Measurements from ENCODE around the gene MLKL. TPM values are rescaled to one million over a fixed set of nuclear protein-coding genes. Genes with fewer than 3 reads are reported as not detected.
"Not testable (repeated sequence)": the region's sequence is repeated elsewhere in the genome, so short reads cannot be mapped to it uniquely, and the experiment has no call there.

MLKL gene
- total RNA-seq, 1 experiment from 2014 or later = 9.7 TPM

- Mint-ChIP-seq H3K9me3 (ENCODE audit: unreplicated experiment) (no peaks in the 10 kb centered on the region), H3K4me3 (ENCODE audit: unreplicated experiment) (no peak overlapping the region), H3K27ac (ENCODE audit: unreplicated experiment) (no peak overlapping the region), H3K36me3 (ENCODE audit: insufficient read depth, unreplicated experiment) (peaks cover 5% of the 10 kb centered on the region), H3K27me3 (ENCODE audit: insufficient read depth, unreplicated experiment) (no peaks in the 10 kb centered on the region), H3K4me1 (ENCODE audit: low read depth, unreplicated experiment) (peaks cover 7% of the 10 kb centered on the region)
- no peak overlapping the region for H3K4me3 ChIP-seq (ENCODE audit: low read depth, low read length)
- intact Hi-C loops (cut with micrococcal nuclease; ENCODE audit: unreplicated experiment) = no loop called here
- CTCF ChIA-PET = no interaction called here
- no peaks in the 10 kb centered on the region for H3K27me3 ChIP-seq (replicated peaks; ENCODE audit: control insufficient read depth, insufficient read depth, low read length)
- no peaks in the 10 kb centered on the region for H3K36me3 ChIP-seq (ENCODE audit: control insufficient read depth, insufficient read depth, low read length)
- TF ChIP-seq CTCF (IDR thresholded peaks at IDR 0.05; ENCODE audit: insufficient read depth in 1 of 2, low read depth in 1 of 2, low read length in 1 of 2, severe bottlenecking in 1 of 2, unreplicated experiment in 1 of 2) = no peak
- H3K4me1 ChIP-seq = 0 out of 2 replicates have a peak, but pooled peaks cover 3% of the 10 kb centered on the region
- no peak for DNase-seq
- POLR2A ChIA-PET = interaction anchor here (0.6 kb wide), 1 partner anchor 13 kb away, joined by 14 read pairs; the partner anchor contains the start of gene RFWD3
- no peaks in the 10 kb centered on the region for H3K9me3 ChIP-seq
- no TSS peak for BruUV-seq (replicated peaks)
Measured at GRCh38 chr16:74679983-74680382, 20.7 kb downstream of the MLKL start.

- Mint-ChIP-seq H3K27me3 (ENCODE audit: insufficient read depth, unreplicated experiment) (no peaks in the 10 kb centered on the region), H3K9me3 (ENCODE audit: unreplicated experiment) (no peaks in the 10 kb centered on the region), H3K27ac (ENCODE audit: unreplicated experiment) (no peak overlapping the region), H3K36me3 (ENCODE audit: insufficient read depth, unreplicated experiment) (no peaks in the 10 kb centered on the region), H3K4me3 (ENCODE audit: unreplicated experiment) (no peak overlapping the region), H3K4me1 (ENCODE audit: low read depth, unreplicated experiment) (peaks cover 7% of the 10 kb centered on the region)
- no peaks in the 10 kb centered on the region for H3K27me3 ChIP-seq (replicated peaks; ENCODE audit: control insufficient read depth, insufficient read depth, low read length)
- H3K4me1 ChIP-seq = 0 out of 2 replicates have a peak, but pooled peaks cover 3% of the 10 kb centered on the region
- intact Hi-C loops (cut with micrococcal nuclease; ENCODE audit: unreplicated experiment) = no loop called here
- H3K9me3 ChIP-seq = no peaks in the 10 kb centered on the region
- DNase-seq = no peak
- POLR2A ChIA-PET = no interaction called here
- no peak for TF ChIP-seq CTCF (IDR thresholded peaks at IDR 0.05; ENCODE audit: insufficient read depth in 1 of 2, low read depth in 1 of 2, low read length in 1 of 2, severe bottlenecking in 1 of 2, unreplicated experiment in 1 of 2)
- H3K36me3 ChIP-seq (ENCODE audit: control insufficient read depth, insufficient read depth, low read length) = no peaks in the 10 kb centered on the region
- BruUV-seq (replicated peaks) = no TSS peak
- CTCF ChIA-PET = no interaction called here
- no peak overlapping the region for H3K4me3 ChIP-seq (ENCODE audit: low read depth, low read length)
Measured at GRCh38 chr16:74677868-74678267, 22.8 kb downstream of the MLKL start.

GRCh38 chr16:74673876-74674275 is 26.8 kb downstream of the MLKL start:
- no peaks in the 10 kb centered on the region for H3K27me3 Mint-ChIP-seq (ENCODE audit: insufficient read depth, unreplicated experiment)
- H3K36me3 Mint-ChIP-seq (ENCODE audit: insufficient read depth, unreplicated experiment) = no peaks in the 10 kb centered on the region
- no peaks in the 10 kb centered on the region for H3K4me1 Mint-ChIP-seq (ENCODE audit: low read depth, unreplicated experiment)
- H3K4me3 ChIP-seq (ENCODE audit: low read depth, low read length) = no peak overlapping the region
- DNase-seq = no peak
- no TSS peak for BruUV-seq (replicated peaks)
- no peaks in the 10 kb centered on the region for H3K36me3 ChIP-seq (ENCODE audit: control insufficient read depth, insufficient read depth, low read length)
- no peaks in the 10 kb centered on the region for H3K9me3 Mint-ChIP-seq (ENCODE audit: unreplicated experiment)
- no peaks in the 10 kb centered on the region for H3K9me3 ChIP-seq
- no peak overlapping the region for H3K4me3 Mint-ChIP-seq (ENCODE audit: unreplicated experiment)
- TF ChIP-seq CTCF (IDR thresholded peaks at IDR 0.05; ENCODE audit: insufficient read depth in 1 of 2, low read depth in 1 of 2, low read length in 1 of 2, severe bottlenecking in 1 of 2, unreplicated experiment in 1 of 2) = no peak
- ChIA-PET CTCF (no interaction called here), POLR2A (no interaction called here)
- no peaks in the 10 kb centered on the region for H3K27me3 ChIP-seq (replicated peaks; ENCODE audit: control insufficient read depth, insufficient read depth, low read length)
- H3K27ac Mint-ChIP-seq (ENCODE audit: unreplicated experiment) = no peak overlapping the region
- intact Hi-C loops (cut with micrococcal nuclease; ENCODE audit: unreplicated experiment) = no loop called here
- no peaks in the 10 kb centered on the region for H3K4me1 ChIP-seq

GRCh38 chr16:74668877-74669276 is 31.8 kb downstream of the MLKL start:
- H3K9me3 ChIP-seq; BruUV-seq (replicated peaks); H3K4me1 ChIP-seq; H3K27me3 Mint-ChIP-seq (ENCODE audit: insufficient read depth, unreplicated experiment); DNase-seq; H3K4me3 ChIP-seq (ENCODE audit: low read depth, low read length); POLR2A ChIA-PET; H3K9me3 Mint-ChIP-seq (ENCODE audit: unreplicated experiment); H3K27me3 ChIP-seq (replicated peaks; ENCODE audit: control insufficient read depth, insufficient read depth, low read length); H3K36me3 ChIP-seq (ENCODE audit: control insufficient read depth, insufficient read depth, low read length): not testable (repeated sequence)
- Mint-ChIP-seq H3K4me1 (ENCODE audit: low read depth, unreplicated experiment) (peaks cover 12% of the 10 kb centered on the region), H3K4me3 (ENCODE audit: unreplicated experiment) (peak overlapping the region; percentile 95), H3K36me3 (ENCODE audit: insufficient read depth, unreplicated experiment) (peaks cover 31% of the 10 kb centered on the region), H3K27ac (ENCODE audit: unreplicated experiment) (peak overlapping the region; percentile 98)
- intact Hi-C loops (cut with micrococcal nuclease; ENCODE audit: unreplicated experiment) = loop anchor here (5.0 kb wide), 1 partner anchor 143 kb away; no protein-coding TSS in a partner anchor
- CTCF ChIA-PET = interaction anchor here (2.5 kb wide), 1 partner anchor 194 kb away, joined by 13 read pairs; no protein-coding TSS in a partner anchor

All from Caco-2 (cell line).